ENCODE results near the gene CEP290. TPM values are rescaled to one million over a fixed set of nuclear protein-coding genes. Genes with fewer than 3 reads are reported as not detected.

Gene CEP290
- polyA plus RNA-seq, 1 donor from 2014 or later: 43.9 TPM

DNA sequence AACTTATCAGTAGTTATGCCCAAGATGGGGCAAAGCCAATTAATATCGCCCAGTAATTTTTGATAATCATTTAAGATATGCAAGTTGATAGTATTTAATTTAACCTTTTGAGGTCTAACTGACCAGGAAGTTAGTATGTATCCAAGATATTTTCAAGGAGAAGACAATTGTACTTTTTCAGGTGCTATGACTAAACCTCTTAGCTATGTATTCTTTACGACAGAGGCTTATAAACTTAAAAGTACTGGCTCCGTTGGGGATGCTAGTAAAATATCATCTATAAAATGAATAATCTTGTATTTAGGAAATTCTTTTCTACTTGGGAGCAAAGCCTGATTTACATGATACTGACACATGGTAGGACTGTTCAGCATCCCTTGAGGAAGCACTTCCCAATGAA, 40.5 kb upstream of the CEP290 start:
- no peaks in the 10 kb centered on the region for H3K27me3 ChIP-seq (ENCODE audit: insufficient read depth, low read depth, low read length)
- no peaks in the 10 kb centered on the region for H4K20me1 ChIP-seq (ENCODE audit: insufficient read depth)
- H3K9me2 ChIP-seq (ENCODE audit: insufficient read depth, low read length): no peaks in the 10 kb centered on the region
- no peak overlapping the region for H2AFZ ChIP-seq (ENCODE audit: low read depth, low read length)
- peaks cover 10% of the 10 kb centered on the region for H3K36me3 ChIP-seq (ENCODE audit: insufficient read depth, low read length)
- H3K4me3 ChIP-seq (ENCODE audit: low read length): no peak overlapping the region
- no peaks in the 10 kb centered on the region for H3K9me3 ChIP-seq (ENCODE audit: low read length)
- no peaks in the 10 kb centered on the region for H3F3A ChIP-seq (ENCODE audit: insufficient read depth, low read length, poor library complexity, severe bottlenecking)
- H3K27ac ChIP-seq (ENCODE audit: low read length): no peak overlapping the region
- no peaks in the 10 kb centered on the region for H3K79me2 ChIP-seq (replicated peaks; ENCODE audit: insufficient read depth, low read length)
- H3K9ac ChIP-seq (ENCODE audit: low read length): no peak overlapping the region
- no peak for TF ChIP-seq TAF1 (IDR thresholded peaks at IDR 0.05; ENCODE audit: low read depth)
- H3K4me2 ChIP-seq (ENCODE audit: low read length): no peak overlapping the region

DNA sequence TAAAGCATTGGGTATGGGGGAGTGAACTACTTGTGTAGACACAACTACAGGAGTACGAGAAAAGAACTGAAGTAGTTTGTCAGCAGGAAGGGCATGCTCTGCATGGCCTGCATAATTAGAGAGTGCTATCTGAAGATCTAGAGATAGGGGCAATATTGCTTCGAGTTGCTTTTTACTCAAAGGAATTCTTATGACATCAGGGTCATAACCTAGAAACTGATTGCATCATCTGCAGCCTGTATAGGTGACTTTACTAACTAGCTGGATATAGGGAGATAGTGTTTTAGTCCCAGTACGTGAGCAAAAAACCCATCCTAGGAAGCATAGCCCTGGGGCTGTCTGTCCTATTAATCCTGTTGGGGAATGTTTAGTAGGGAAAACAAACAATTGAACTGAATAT, 40.0 kb upstream of the CEP290 start:
- TF ChIP-seq, protein P1, sequence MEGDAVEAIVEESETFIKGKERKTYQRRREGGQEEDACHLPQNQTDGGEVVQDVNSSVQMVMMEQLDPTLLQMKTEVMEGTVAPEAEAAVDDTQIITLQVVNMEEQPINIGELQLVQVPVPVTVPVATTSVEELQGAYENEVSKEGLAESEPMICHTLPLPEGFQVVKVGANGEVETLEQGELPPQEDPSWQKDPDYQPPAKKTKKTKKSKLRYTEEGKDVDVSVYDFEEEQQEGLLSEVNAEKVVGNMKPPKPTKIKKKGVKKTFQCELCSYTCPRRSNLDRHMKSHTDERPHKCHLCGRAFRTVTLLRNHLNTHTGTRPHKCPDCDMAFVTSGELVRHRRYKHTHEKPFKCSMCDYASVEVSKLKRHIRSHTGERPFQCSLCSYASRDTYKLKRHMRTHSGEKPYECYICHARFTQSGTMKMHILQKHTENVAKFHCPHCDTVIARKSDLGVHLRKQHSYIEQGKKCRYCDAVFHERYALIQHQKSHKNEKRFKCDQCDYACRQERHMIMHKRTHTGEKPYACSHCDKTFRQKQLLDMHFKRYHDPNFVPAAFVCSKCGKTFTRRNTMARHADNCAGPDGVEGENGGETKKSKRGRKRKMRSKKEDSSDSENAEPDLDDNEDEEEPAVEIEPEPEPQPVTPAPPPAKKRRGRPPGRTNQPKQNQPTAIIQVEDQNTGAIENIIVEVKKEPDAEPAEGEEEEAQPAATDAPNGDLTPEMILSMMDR (IDR thresholded peaks at IDR 0.05; ENCODE audit: poor library complexity, severe bottlenecking): no peak
- no peak for TF ChIP-seq MXI1 (conservative IDR thresholded peaks at IDR 0.05; ENCODE audit: poor library complexity, severe bottlenecking)
- TF ChIP-seq EP300 (conservative IDR thresholded peaks at IDR 0.05; ENCODE audit: poor library complexity, severe bottlenecking): no peak
- TF ChIP-seq, protein P2, sequence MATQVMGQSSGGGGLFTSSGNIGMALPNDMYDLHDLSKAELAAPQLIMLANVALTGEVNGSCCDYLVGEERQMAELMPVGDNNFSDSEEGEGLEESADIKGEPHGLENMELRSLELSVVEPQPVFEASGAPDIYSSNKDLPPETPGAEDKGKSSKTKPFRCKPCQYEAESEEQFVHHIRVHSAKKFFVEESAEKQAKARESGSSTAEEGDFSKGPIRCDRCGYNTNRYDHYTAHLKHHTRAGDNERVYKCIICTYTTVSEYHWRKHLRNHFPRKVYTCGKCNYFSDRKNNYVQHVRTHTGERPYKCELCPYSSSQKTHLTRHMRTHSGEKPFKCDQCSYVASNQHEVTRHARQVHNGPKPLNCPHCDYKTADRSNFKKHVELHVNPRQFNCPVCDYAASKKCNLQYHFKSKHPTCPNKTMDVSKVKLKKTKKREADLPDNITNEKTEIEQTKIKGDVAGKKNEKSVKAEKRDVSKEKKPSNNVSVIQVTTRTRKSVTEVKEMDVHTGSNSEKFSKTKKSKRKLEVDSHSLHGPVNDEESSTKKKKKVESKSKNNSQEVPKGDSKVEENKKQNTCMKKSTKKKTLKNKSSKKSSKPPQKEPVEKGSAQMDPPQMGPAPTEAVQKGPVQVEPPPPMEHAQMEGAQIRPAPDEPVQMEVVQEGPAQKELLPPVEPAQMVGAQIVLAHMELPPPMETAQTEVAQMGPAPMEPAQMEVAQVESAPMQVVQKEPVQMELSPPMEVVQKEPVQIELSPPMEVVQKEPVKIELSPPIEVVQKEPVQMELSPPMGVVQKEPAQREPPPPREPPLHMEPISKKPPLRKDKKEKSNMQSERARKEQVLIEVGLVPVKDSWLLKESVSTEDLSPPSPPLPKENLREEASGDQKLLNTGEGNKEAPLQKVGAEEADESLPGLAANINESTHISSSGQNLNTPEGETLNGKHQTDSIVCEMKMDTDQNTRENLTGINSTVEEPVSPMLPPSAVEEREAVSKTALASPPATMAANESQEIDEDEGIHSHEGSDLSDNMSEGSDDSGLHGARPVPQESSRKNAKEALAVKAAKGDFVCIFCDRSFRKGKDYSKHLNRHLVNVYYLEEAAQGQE (IDR thresholded peaks at IDR 0.05; ENCODE audit: borderline replicate concordance): no peak
- no peak for TF ChIP-seq POLR2AphosphoS5 (IDR thresholded peaks at IDR 0.05)
- TF ChIP-seq EZH2 (IDR thresholded peaks at IDR 0.05; ENCODE audit: borderline replicate concordance, insufficient read depth, low read length, poor library complexity, severe bottlenecking): no peak
- TF ChIP-seq TAF1 (IDR thresholded peaks at IDR 0.05; ENCODE audit: low read depth): no peak
- TF ChIP-seq RAD21 (conservative IDR thresholded peaks at IDR 0.05): no peak
- TF ChIP-seq SMC3 (conservative IDR thresholded peaks at IDR 0.05; ENCODE audit: poor library complexity): no peak
- H3K36me3 ChIP-seq (ENCODE audit: insufficient read depth, low read length): peaks cover 10% of the 10 kb centered on the region
- no peaks in the 10 kb centered on the region for H3F3A ChIP-seq (ENCODE audit: insufficient read depth, low read length, poor library complexity, severe bottlenecking)

More for the DNA sequence above, 40.0 kb upstream of the CEP290 start:
- H4K20me1 ChIP-seq (ENCODE audit: insufficient read depth): no peaks in the 10 kb centered on the region
- H3K4me3 ChIP-seq (ENCODE audit: low read length): no peak overlapping the region
- H3K9me3 ChIP-seq (ENCODE audit: low read length): no peaks in the 10 kb centered on the region
- no peaks in the 10 kb centered on the region for H3K27me3 ChIP-seq (ENCODE audit: insufficient read depth, low read depth, low read length)
- no peak overlapping the region for H3K27ac ChIP-seq (ENCODE audit: low read length)
- no peaks in the 10 kb centered on the region for H3K9me2 ChIP-seq (ENCODE audit: insufficient read depth, low read length)
- no peaks in the 10 kb centered on the region for H3K79me2 ChIP-seq (replicated peaks; ENCODE audit: insufficient read depth, low read length)
- H2AFZ ChIP-seq (ENCODE audit: low read depth, low read length): no peak overlapping the region
- no peak overlapping the region for H3K9ac ChIP-seq (ENCODE audit: low read length)
- no peak overlapping the region for H3K4me2 ChIP-seq (ENCODE audit: low read length)

Data from neural cell (in vitro differentiated cells).